Ammon's horn (tissue), 1 donor: ENCODE results near the gene CD200R1.

Source experiments
- DNase-seq: peaks from one replicate; pipeline ENCODE4 v3.0.0-alpha.2; 2016; ENCODE audit warnings: low spot score

Gene CD200R1

DNA sequence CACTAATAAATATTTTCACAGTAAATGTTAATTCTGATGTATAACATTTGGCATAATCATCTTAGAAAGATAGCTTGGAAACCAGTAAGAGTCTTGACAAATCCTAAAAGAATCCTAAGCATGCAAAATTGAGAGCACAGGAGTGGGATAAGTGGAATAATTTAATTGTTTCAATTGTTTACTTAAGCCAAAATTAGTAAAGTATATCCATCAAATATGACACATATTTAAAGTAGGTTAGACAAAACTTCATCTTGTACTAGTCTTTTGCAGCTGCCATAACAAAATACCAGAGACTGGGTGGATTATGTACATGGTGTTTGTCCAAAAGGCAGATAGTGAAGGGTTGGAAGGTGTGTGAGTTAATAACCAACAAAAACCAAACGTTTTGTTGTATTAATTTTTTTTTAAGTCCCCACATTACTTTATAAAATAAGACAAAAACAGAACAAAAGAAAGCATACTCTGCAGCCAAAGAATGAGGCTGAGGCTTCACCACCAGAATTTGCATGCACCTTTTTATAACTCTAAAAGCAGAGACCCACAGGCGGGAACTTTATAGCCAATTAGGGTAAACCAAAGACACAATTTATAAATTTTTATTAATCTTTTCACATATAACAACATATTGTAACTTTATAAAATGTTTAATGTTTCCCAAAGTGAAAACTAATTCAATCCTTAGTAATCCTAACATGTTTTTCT, 86.4 kb downstream of the CD200R1 start:
- no peak for DNase-seq

- no peak for DNase-seq
Measured at GRCh38 chr3:112884678-112885290, 90.1 kb downstream of the CD200R1 start.

- no peak for DNase-seq
Measured at GRCh38 chr3:112881891-112882290, 93.0 kb downstream of the CD200R1 start.

- no peak for DNase-seq
Measured at GRCh38 chr3:112875561-112875960, 99.3 kb downstream of the CD200R1 start.

- DNase-seq: no peak
Measured at GRCh38 chr3:112874725-112875124, 100.2 kb downstream of the CD200R1 start.

GRCh38 chr3:112873632-112874031, 101.3 kb downstream of the CD200R1 start:
- no peak for DNase-seq

DNA sequence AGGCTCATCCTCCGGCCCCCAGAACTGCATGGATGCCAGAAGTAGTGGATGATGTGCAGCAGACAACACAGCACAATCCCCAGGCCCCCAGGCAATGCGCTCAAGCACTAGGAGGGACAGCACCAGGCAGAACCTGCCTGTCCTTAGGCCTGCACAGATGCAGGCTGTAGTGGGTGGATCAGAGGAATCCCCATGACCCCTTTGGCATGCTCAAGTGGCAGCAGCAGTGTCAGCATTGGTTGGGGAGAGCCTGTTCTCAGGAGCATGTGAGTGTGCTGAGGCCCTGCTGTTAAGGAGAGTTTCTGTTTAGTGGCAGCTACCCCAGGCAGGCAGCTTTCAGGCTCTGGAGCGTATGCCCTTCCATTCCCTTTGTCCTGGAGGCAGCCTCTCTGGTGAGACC, 103.2 kb downstream of the CD200R1 start:
- no peak for DNase-seq
